ENCODE measurements around the gene PDPN. TPM values are rescaled to one million over a fixed set of nuclear protein-coding genes. Genes with fewer than 3 reads are reported as not detected.

PDPN gene
- total RNA-seq, 1 donor from 2014 or later: 2.2 TPM

GRCh38 chr1:13652238-13652637 lies 68.6 kb downstream of the PDPN start:
- no peaks in the 10 kb centered on the region for H3K9me3 ChIP-seq (ENCODE audit: low read depth)
- H2AFZ ChIP-seq (replicated peaks): no peak overlapping the region
- TF ChIP-seq EZH2phosphoT487 (IDR thresholded peaks at IDR 0.05) (no peak), CTCF (IDR thresholded peaks at IDR 0.05) (no peak), EZH2 (IDR thresholded peaks at IDR 0.05) (no peak)
- no peak overlapping the region for H3K4me2 ChIP-seq
- no peaks in the 10 kb centered on the region for H3K36me3 ChIP-seq
- no peaks in the 10 kb centered on the region for H3F3A ChIP-seq (ENCODE audit: low read depth)
- no peaks in the 10 kb centered on the region for H4K20me1 ChIP-seq (ENCODE audit: low read depth)
- Mint-ChIP-seq H3K27ac (no peak overlapping the region), H3K27me3 (ENCODE audit: insufficient read depth, low read depth) (no peaks in the 10 kb centered on the region), H3K4me1 (no peaks in the 10 kb centered on the region), H3K9me3 (peaks cover 11% of the 10 kb centered on the region), H3K4me3 (no peak overlapping the region), H3K36me3 (peaks cover 3% of the 10 kb centered on the region)
- no peak for DNase-seq (ENCODE audit: low spot score)
- H3K9ac ChIP-seq: no peak overlapping the region
- H3K27me3 ChIP-seq: no peaks in the 10 kb centered on the region
- H3K79me2 ChIP-seq (ENCODE audit: low read depth): no peaks in the 10 kb centered on the region
- no peak overlapping the region for H3K27ac ChIP-seq
- no peaks in the 10 kb centered on the region for H3K4me1 ChIP-seq
- no peak overlapping the region for H3K4me3 ChIP-seq

GRCh38 chr1:13661539-13661938 lies 77.9 kb downstream of the PDPN start:
- H3K36me3 Mint-ChIP-seq: peaks cover 3% of the 10 kb centered on the region
- H3K4me3 Mint-ChIP-seq: no peak overlapping the region
- no peak overlapping the region for H3K27ac Mint-ChIP-seq
- Histone ChIP-seq H3K9ac (no peak overlapping the region), H3K79me2 (ENCODE audit: low read depth) (no peaks in the 10 kb centered on the region), H3F3A (ENCODE audit: low read depth) (no peaks in the 10 kb centered on the region), H3K4me3 (no peak overlapping the region), H3K4me2 (no peak overlapping the region), H4K20me1 (ENCODE audit: low read depth) (no peaks in the 10 kb centered on the region), H2AFZ (replicated peaks) (no peak overlapping the region), H3K27me3 (no peaks in the 10 kb centered on the region), H3K36me3 (no peaks in the 10 kb centered on the region), H3K4me1 (no peaks in the 10 kb centered on the region), H3K27ac (no peak overlapping the region), H3K9me3 (ENCODE audit: low read depth) (no peaks in the 10 kb centered on the region)
- peaks cover 9% of the 10 kb centered on the region for H3K4me1 Mint-ChIP-seq
- TF ChIP-seq CTCF (IDR thresholded peaks at IDR 0.05) (no peak), EZH2 (IDR thresholded peaks at IDR 0.05) (no peak)
- peaks cover 4% of the 10 kb centered on the region for H3K27me3 Mint-ChIP-seq (ENCODE audit: insufficient read depth, low read depth)
- H3K9me3 Mint-ChIP-seq: peaks cover 15% of the 10 kb centered on the region
- no peak for DNase-seq (ENCODE audit: low spot score)

GRCh38 chr1:13662493-13662892 lies 78.9 kb downstream of the PDPN start:
- H3K27ac Mint-ChIP-seq: no peak overlapping the region
- no peak overlapping the region for H2AFZ ChIP-seq (replicated peaks)
- no peaks in the 10 kb centered on the region for H3K36me3 ChIP-seq
- no peak for DNase-seq (ENCODE audit: low spot score)
- H3K4me1 Mint-ChIP-seq: peaks cover 10% of the 10 kb centered on the region
- H3K79me2 ChIP-seq (ENCODE audit: low read depth): no peaks in the 10 kb centered on the region
- no peak overlapping the region for H3K4me2 ChIP-seq
- no peak overlapping the region for H3K4me3 ChIP-seq
- H3K9me3 ChIP-seq (ENCODE audit: low read depth): no peaks in the 10 kb centered on the region
- H3K9ac ChIP-seq: no peak overlapping the region
- H3K36me3 Mint-ChIP-seq: no peaks in the 10 kb centered on the region
- H4K20me1 ChIP-seq (ENCODE audit: low read depth): no peaks in the 10 kb centered on the region
- H3K27me3 Mint-ChIP-seq (ENCODE audit: insufficient read depth, low read depth): peaks cover 4% of the 10 kb centered on the region
- H3K4me3 Mint-ChIP-seq: no peak overlapping the region
- no peak overlapping the region for H3K27ac ChIP-seq
- TF ChIP-seq EZH2phosphoT487 (IDR thresholded peaks at IDR 0.05) (no peak), CTCF (IDR thresholded peaks at IDR 0.05) (no peak), EZH2 (IDR thresholded peaks at IDR 0.05) (no peak)
- H3K9me3 Mint-ChIP-seq: peaks cover 9% of the 10 kb centered on the region
- H3F3A ChIP-seq (ENCODE audit: low read depth): no peaks in the 10 kb centered on the region
- H3K27me3 ChIP-seq: no peaks in the 10 kb centered on the region
- H3K4me1 ChIP-seq: no peaks in the 10 kb centered on the region
